ENCODE results near the gene OPHN1. TPM values are rescaled to one million over a fixed set of nuclear protein-coding genes. Genes with fewer than 3 reads are reported as not detected.

Gene OPHN1
- polyA plus RNA-seq, 1 experiment = 5.9 TPM

DNA sequence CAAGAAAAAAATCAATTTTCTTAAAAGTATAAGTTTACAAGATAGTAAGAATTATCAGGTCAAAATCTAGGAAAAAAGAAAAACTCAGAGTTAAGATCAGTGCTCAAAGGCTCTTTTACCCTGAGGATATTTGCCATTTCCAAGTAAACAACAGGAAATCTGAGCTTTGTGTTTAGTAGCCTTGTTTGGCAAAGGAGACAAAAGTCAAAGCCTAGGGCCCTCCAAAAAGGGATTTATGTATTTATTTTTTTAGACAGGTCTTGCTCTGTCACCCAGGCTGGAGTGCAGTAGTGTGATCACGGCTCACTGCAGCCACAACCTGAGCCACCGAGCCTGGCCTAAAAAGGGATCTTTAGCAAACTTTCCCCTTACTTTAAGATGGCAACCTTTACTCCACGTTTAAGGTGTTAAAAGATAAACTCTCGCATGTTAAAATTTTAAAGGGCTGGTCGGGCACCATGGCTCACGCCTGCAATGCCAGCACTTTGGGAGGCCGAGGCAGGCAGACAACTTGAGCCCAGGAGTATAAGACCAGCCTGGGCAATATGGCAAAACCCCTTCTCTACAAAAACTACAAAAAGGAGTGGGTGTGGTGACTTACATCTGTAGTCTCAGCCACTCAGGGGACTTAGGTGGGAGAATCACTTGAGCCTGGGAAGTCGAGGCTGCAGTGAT is 21.3 kb upstream of the OPHN1 start:
- H3K36me3 ChIP-seq (ENCODE audit: control insufficient read depth, insufficient read depth, low read length) = no peaks in the 10 kb centered on the region
- no peaks in the 10 kb centered on the region for H3K27me3 ChIP-seq (ENCODE audit: control insufficient read depth, insufficient read depth, low read length)
- ChIA-PET POLR2A (no interaction called here), CTCF (no interaction called here)
- TF ChIP-seq, protein P1, sequence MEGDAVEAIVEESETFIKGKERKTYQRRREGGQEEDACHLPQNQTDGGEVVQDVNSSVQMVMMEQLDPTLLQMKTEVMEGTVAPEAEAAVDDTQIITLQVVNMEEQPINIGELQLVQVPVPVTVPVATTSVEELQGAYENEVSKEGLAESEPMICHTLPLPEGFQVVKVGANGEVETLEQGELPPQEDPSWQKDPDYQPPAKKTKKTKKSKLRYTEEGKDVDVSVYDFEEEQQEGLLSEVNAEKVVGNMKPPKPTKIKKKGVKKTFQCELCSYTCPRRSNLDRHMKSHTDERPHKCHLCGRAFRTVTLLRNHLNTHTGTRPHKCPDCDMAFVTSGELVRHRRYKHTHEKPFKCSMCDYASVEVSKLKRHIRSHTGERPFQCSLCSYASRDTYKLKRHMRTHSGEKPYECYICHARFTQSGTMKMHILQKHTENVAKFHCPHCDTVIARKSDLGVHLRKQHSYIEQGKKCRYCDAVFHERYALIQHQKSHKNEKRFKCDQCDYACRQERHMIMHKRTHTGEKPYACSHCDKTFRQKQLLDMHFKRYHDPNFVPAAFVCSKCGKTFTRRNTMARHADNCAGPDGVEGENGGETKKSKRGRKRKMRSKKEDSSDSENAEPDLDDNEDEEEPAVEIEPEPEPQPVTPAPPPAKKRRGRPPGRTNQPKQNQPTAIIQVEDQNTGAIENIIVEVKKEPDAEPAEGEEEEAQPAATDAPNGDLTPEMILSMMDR (IDR thresholded peaks at IDR 0.05; ENCODE audit: insufficient read depth, low read depth, low read length) = no peak
- DNase-seq (ENCODE audit: low read depth) = no peak
- H3K4me3 ChIP-seq (ENCODE audit: low read depth, low read length) = no peak overlapping the region

DNA sequence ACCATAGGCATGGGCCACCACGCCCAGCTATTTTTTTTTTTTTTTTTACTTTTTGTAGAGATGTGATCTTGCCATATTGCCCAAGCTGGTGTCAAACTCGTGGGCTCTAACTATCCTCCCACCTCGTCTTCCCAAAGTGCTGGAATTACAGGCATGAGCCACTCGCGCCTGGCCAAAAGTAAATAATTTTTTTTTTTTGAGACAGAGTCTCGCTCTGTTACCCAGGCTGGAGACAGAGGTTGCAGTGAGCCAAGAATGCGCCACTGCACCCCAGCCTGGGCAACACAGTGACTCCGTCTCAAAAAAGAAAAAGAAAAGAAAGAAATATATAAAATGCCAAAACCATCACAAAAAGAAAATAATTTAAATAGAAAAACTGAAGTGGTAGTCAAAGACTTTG is 18.4 kb upstream of the OPHN1 start:
- no peak for DNase-seq (ENCODE audit: low read depth)
- Histone ChIP-seq H3K27me3 (ENCODE audit: control insufficient read depth, insufficient read depth, low read length) (no peaks in the 10 kb centered on the region), H3K4me3 (ENCODE audit: low read depth, low read length) (no peak overlapping the region), H3K36me3 (ENCODE audit: control insufficient read depth, insufficient read depth, low read length) (no peaks in the 10 kb centered on the region)
- POLR2A ChIA-PET = no interaction called here
- CTCF ChIA-PET = no interaction called here
- TF ChIP-seq, protein P1 (IDR thresholded peaks at IDR 0.05; ENCODE audit: insufficient read depth, low read depth, low read length) = no peak

DNA sequence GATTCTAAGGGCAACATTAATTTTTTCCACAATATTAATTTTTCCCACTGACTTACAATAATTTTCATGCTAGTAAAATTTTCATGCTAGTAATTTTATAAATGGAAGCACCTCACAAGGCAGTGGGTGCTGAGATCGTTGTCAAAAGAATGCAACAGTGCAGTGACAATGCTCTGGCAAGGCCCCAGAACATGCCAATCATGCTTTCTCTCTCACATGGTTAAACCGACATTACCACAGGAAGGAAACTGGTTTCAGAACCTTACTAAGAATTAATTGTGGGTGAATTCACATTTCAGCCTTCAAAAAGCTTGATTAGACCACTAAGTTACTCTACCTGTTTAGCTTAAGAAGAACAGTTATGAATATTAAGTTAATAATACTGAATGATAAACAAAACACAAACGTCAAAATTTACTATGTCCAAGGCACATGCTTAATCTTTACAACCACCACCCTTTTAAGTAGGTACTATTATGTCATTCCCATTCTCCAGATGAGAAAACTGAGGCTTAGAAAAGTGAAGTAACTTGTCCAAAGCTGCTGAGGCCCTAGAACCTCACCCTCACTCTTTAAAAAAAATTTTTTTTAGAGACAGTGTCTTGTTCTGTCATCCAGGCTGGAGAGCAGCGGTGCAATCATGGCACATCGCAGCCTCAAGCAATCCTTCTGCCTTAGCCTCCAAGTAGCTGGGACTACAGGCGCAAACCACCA is 10.0 kb upstream of the OPHN1 start:
- Histone ChIP-seq H3K27me3 (ENCODE audit: control insufficient read depth, insufficient read depth, low read length) (no peaks in the 10 kb centered on the region), H3K36me3 (ENCODE audit: control insufficient read depth, insufficient read depth, low read length) (no peaks in the 10 kb centered on the region), H3K4me3 (ENCODE audit: low read depth, low read length) (no peak overlapping the region)
- DNase-seq (ENCODE audit: low read depth) = no peak
- TF ChIP-seq, protein P1 (IDR thresholded peaks at IDR 0.05; ENCODE audit: insufficient read depth, low read depth, low read length) = no peak
- CTCF ChIA-PET = no interaction called here
- POLR2A ChIA-PET = no interaction called here

DNA sequence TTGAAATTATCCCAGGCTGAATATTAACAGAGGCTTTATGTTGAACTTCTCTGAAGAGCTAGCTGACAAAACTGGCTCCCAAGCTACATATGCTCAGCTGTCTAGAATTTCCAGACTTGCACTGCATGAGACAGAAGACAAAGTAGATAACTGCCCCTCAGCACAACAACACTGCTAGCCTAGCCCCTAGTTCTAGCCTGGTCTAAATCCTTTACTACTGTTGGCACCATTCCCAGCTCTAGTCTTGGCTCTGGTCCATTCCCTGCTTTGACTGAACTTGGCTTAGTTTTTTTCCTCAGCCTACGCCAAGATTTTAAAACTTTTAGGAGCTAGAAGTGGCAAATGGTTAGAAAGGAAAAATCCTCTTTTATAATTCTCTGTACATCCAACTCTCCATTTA is 7.6 kb upstream of the OPHN1 start:
- POLR2A ChIA-PET = no interaction called here
- no peaks in the 10 kb centered on the region for H3K36me3 ChIP-seq (ENCODE audit: control insufficient read depth, insufficient read depth, low read length)
- TF ChIP-seq, protein P1 (IDR thresholded peaks at IDR 0.05; ENCODE audit: insufficient read depth, low read depth, low read length) = no peak
- CTCF ChIA-PET = interaction anchor here (0.6 kb wide), 2 partner anchors 8 to 33 kb away, joined by 3 read pairs; no protein-coding TSS in a partner anchor
- DNase-seq (ENCODE audit: low read depth) = no peak
- H3K4me3 ChIP-seq (ENCODE audit: low read depth, low read length) = no peak overlapping the region
- no peaks in the 10 kb centered on the region for H3K27me3 ChIP-seq (ENCODE audit: control insufficient read depth, insufficient read depth, low read length)

DNA sequence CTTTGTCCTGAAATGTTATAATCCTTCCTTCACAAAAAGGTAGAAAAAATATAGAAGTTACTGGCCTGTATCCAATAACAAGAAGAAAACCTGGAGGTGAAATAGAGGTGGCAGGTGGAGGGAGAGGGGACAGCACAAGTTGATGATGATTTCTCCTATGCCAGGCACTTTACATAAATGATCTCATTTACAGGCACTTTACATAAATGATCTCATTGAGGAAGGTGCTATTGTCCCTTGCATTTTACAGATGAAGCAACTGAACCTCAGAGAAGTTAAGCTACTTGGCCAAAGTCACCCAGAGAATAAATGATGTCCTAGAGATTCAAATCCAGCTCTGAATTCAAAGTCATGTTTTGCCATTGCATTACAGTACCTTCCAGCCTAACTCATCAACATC is 7.1 kb upstream of the OPHN1 start:
- no peaks in the 10 kb centered on the region for H3K27me3 ChIP-seq (ENCODE audit: control insufficient read depth, insufficient read depth, low read length)
- no peak overlapping the region for H3K4me3 ChIP-seq (ENCODE audit: low read depth, low read length)
- ChIA-PET CTCF (interaction anchor here (0.6 kb wide), 1 partner anchor 33 kb away, joined by 3 read pairs; no protein-coding TSS in a partner anchor), POLR2A (no interaction called here)
- TF ChIP-seq, protein P1 (IDR thresholded peaks at IDR 0.05; ENCODE audit: insufficient read depth, low read depth, low read length) = no peak
- no peak for DNase-seq (ENCODE audit: low read depth)
- H3K36me3 ChIP-seq (ENCODE audit: control insufficient read depth, insufficient read depth, low read length) = no peaks in the 10 kb centered on the region

All from BJ (cell line).